K562 (cell line): ENCODE measurements around the gene SLAIN2.

ENCODE experiments used
- BHLHE40 ChIP-seq: IDR thresholded peaks from 2 replicates; pipeline ENCODE4 v1.6.1; 2011; ENCODE audit warnings: low read length, improper control_type of control experiment
- CBFB ChIP-seq: sonication (generic); formaldehyde crosslinking; IDR thresholded peaks from 2 replicates; pipeline ENCODE4 v1.4.0; 2020; ENCODE audit warnings: mild to moderate bottlenecking, missing genetic modification reagents
- CTCF ChIP-seq, 3 experiments: IDR thresholded peaks in 2 of 3; conservative IDR thresholded peaks in 1 of 3; 2 replicates each; pipeline ENCODE4 v1.5.1; 2011 to 2012; ENCODE audit warnings: low read length in 3 of 3, mild to moderate bottlenecking in 3 of 3, control low read depth in 2 of 3, improper control_type of control experiment in 1 of 3, inconsistent platforms in 1 of 3, low read depth in 1 of 3, mixed read lengths in 1 of 3, moderate library complexity in 1 of 3; ENCODE audit not compliant: insufficient read depth in 2 of 3
- FOXM1 ChIP-seq, 2 experiments: fragments of 450-650 bp in 1 of 2; sonication (generic) in 1 of 2; formaldehyde crosslinking in 1 of 2; IDR thresholded peaks; 2 replicates each; pipeline versions ENCODE4 v1.6.1 to v1.9.0; 2017 to 2022; ENCODE audit warnings: low read depth in 2 of 2, mild to moderate bottlenecking in 2 of 2, missing genetic modification reagents in 1 of 2, moderate library complexity in 1 of 2
- FOXP1 ChIP-seq: sonication (generic); formaldehyde crosslinking; IDR thresholded peaks from 2 replicates; pipeline ENCODE4 v1.8.0; 2022; ENCODE audit warnings: mild to moderate bottlenecking, missing genetic modification reagents
- JUN ChIP-seq, 2 experiments: sonication (generic) in 1 of 2; formaldehyde crosslinking in 1 of 2; IDR thresholded peaks; 2 replicates each; pipeline versions ENCODE4 v1.6.1 to v1.8.0; 2012 to 2022; ENCODE audit warnings: borderline replicate concordance in 2 of 2, mild to moderate bottlenecking in 2 of 2, improper control_type of control experiment in 1 of 2, low read depth in 1 of 2, low read length in 1 of 2, missing genetic modification reagents in 1 of 2
- POLR2AphosphoS5 ChIP-seq: IDR thresholded peaks from 2 replicates; pipeline ENCODE4 v1.6.1; 2011; ENCODE audit warnings: mild to moderate bottlenecking, low read depth, low read length, moderate library complexity; ENCODE audit not compliant: control insufficient read depth, insufficient read depth
- RCOR1 ChIP-seq, 2 experiments: IDR thresholded peaks; 2 replicates each; pipeline ENCODE4 v1.6.1; 2012; ENCODE audit warnings: low read depth in 2 of 2, low read length in 2 of 2, borderline replicate concordance in 1 of 2, improper control_type of control experiment in 1 of 2
- STAG1 ChIP-seq: sonication (generic); formaldehyde crosslinking; IDR thresholded peaks from 2 replicates; pipeline ENCODE4 v1.5.0; 2020; ENCODE audit warnings: missing genetic modification reagents, borderline replicate concordance
- TAF7 ChIP-seq: fragments of 450-650 bp; IDR thresholded peaks from 2 replicates; pipeline ENCODE4 v1.6.1; 2016; ENCODE audit warnings: missing genetic modification characterization, missing compliant biosample characterization
- TAF9B ChIP-seq: fragments of 450-650 bp; IDR thresholded peaks from 2 replicates; pipeline ENCODE4 v1.6.1; 2018; ENCODE audit warnings: mild to moderate bottlenecking; ENCODE audit not compliant: partially characterized antibody
- ZNF175 ChIP-seq: fragments of 200-800 bp; sonication (Bioruptor generic); IDR thresholded peaks from 2 replicates; pipeline ENCODE4 v1.6.1; 2016; ENCODE audit warnings: low read depth, mild to moderate bottlenecking, missing genetic modification characterization, missing compliant biosample characterization
- ZNF263 ChIP-seq: sonication (generic); formaldehyde crosslinking; IDR thresholded peaks from 2 replicates; pipeline ENCODE4 v1.8.0; 2022; ENCODE audit warnings: mild to moderate bottlenecking, missing genetic modification reagents, borderline replicate concordance
- TF ChIP-seq, protein P1 (sequence below): fragments of 450-650 bp; formaldehyde crosslinking; IDR thresholded peaks from 2 replicates; pipeline ENCODE4 v1.4.0; 2020; ENCODE audit warnings: mild to moderate bottlenecking, mixed read lengths

- TF ChIP-seq CTCF (IDR thresholded peaks at IDR 0.05 in 2 of 3, conservative IDR thresholded peaks at IDR 0.05 in 1 of 3; ENCODE audit: insufficient read depth in 2 of 3, low read depth in 1 of 3, low read length in 3 of 3) = no peak
- TF ChIP-seq RCOR1 (IDR thresholded peaks at IDR 0.05; ENCODE audit: borderline replicate concordance in 1 of 2, low read depth in 2 of 2, low read length in 2 of 2) = no peak
- TF ChIP-seq, protein P1, sequence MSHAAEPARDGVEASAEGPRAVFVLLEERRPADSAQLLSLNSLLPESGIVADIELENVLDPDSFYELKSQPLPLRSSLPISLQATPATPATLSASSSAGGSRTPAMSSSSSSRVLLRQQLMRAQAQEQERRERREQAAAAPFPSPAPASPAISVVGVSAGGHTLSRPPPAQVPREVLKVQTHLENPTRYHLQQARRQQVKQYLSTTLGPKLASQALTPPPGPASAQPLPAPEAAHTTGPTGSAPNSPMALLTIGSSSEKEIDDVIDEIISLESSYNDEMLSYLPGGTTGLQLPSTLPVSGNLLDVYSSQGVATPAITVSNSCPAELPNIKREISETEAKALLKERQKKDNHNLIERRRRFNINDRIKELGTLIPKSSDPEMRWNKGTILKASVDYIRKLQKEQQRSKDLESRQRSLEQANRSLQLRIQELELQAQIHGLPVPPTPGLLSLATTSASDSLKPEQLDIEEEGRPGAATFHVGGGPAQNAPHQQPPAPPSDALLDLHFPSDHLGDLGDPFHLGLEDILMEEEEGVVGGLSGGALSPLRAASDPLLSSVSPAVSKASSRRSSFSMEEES = no peak
- no peak for TF ChIP-seq ZNF263 (CRISPR knock-in tag)
- no peak for TF ChIP-seq CBFB
- TF ChIP-seq FOXP1 (CRISPR knock-in tag) = no peak
- TF ChIP-seq BHLHE40 = no peak
- TF ChIP-seq POLR2AphosphoS5 = no peak
- no peak for TF ChIP-seq TAF9B
- TF ChIP-seq STAG1 = no peak
- TF ChIP-seq FOXM1 (IDR thresholded peaks at IDR 0.05; ENCODE audit: low read depth) = no peak
- no peak for TF ChIP-seq FOXM1 (CRISPR knock-in tag; IDR thresholded peaks at IDR 0.05; ENCODE audit: low read depth)
- no peak for TF ChIP-seq TAF7 (tag)
- no peak for TF ChIP-seq ZNF175
- no peak for TF ChIP-seq JUN (IDR thresholded peaks at IDR 0.05; ENCODE audit: borderline replicate concordance, low read depth, low read length)
- no peak for TF ChIP-seq JUN (CRISPR knock-in tag; IDR thresholded peaks at IDR 0.05; ENCODE audit: borderline replicate concordance)
These were observed 29.4 kb upstream of the SLAIN2 start for GRCh38 chr4:48311896-48312295.
